A549 treated with dexamethasone at 1 μM for 4 hours (cell line): ENCODE results near the gene LILRB2. TPM values are rescaled to one million over a fixed set of nuclear protein-coding genes. Genes with fewer than 3 reads are reported as not detected.

Source experiments
- total RNA-seq: library from RNA; stranded (reverse); fragments of 200-300 nt; extraction: Qiagen RNA extraction; gene quantifications from 5 replicates; pipeline ENCODE4 v1.2.3, GENCODE V29; 2022

Gene LILRB2
- total RNA-seq: 0.06 to 0.15 TPM (median 0.08 TPM) in 5 replicates

DNA sequence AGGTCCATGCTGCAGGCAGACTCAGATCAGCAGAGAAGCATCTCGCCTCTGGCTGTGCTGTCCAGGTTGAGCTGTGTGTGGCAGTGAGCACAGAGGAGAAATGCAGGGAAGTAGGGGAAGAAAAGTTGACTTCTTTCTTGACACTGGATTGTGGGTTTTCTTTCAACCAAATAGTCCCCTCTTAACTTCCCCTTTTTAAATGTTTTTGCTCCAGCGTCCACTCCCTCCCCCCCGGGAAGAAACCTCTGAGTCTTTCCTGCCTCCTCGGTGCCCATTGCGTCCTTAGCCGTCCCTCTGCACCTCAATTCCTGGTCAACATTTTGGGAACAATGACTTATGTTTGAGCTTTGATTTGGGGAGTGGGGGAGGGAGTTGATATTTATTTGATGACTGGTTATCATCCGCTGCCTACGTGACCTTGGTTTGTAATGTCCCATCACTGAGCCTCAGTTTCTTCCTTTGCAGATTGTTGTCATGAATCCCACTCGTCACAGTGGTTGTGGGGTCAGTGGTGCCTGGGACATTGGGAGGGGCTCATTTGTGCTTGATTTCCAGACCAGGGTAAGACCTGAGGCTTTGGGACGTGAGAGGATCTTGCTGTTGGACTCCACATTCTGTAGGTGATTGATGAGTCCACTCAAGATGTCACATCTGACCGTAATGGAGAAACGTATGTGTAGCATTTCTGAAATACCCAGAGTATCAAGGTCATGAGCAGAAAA, at the start of gene LILRB2:
Gene LILRB2, minus strand, starts transcription at position 104 of the 722 bp plus-strand sequence. CDS start 614 bp downstream, outside the sequence.

GRCh38 chr19:54312436-54313377, 31.8 kb upstream of the LILRB2 start, which contains the start of gene LILRA5:
LILRA5 (minus strand) TSS chr19:54313166; CDS start chr19:54313019, 147 bp downstream.

GRCh38 chr19:54257116-54257480, 23.8 kb downstream of the LILRB2 start, which contains the start of gene LILRB5:
LILRB5 (minus strand) TSS chr19:54257273; CDS start chr19:54257193, 80 bp downstream.

DNA sequence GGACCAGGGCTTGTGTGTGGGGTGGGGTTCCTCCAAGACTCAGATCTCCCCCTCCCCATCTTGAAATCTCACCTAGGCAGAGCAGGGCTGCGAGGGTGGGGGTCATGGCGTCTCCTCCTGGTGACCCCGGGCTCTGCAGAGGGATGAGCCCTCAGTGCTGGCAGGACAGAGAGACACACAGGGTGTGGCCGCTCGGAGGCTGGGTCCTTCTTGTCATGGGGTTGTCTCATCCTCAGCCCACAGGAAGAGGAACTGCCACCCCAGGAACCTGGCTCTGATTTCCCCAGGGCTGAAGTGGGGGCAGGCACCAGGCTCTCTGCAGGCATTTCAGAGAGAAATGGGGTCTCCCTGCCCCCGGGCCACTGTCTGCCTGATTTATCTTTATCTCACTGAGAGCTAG, 38.3 kb downstream of the LILRB2 start, which contains the start of gene LILRA6:
Gene LILRA6, minus strand, starts transcription at position 145 of the 400 bp plus-strand sequence.

Other genes starting within 250 kb of the LILRB2 start
- gene VSTM1, start 217.2 kb downstream of the LILRB2 start, total RNA-seq: 0.23 to 0.79 TPM (median 0.54 TPM) in 5 replicates
- not detected in 5 replicates for gene TARM1, start 199.7 kb downstream of the LILRB2 start, total RNA-seq
- 0.15 to 0.33 TPM (median 0.27 TPM) in 5 replicates for gene OSCAR, start 180.3 kb downstream of the LILRB2 start, total RNA-seq
- gene NDUFA3, start 178.3 kb downstream of the LILRB2 start, total RNA-seq: 219 to 268 TPM (median 245 TPM) in 5 replicates
- gene TFPT, start 165.5 kb downstream of the LILRB2 start, total RNA-seq: 20.8 to 24.6 TPM (median 21.4 TPM) in 5 replicates
- gene PRPF31, start 165.4 kb downstream of the LILRB2 start, total RNA-seq: 108 to 130 TPM (median 123 TPM) in 5 replicates
- gene CNOT3, start 143.3 kb downstream of the LILRB2 start, total RNA-seq: 44.6 to 68.1 TPM (median 61.7 TPM) in 5 replicates
- gene LENG1, start 121.4 kb downstream of the LILRB2 start, total RNA-seq: 7.5 to 8.8 TPM (median 7.8 TPM) in 5 replicates
- 0.52 to 1.0 TPM (median 0.94 TPM) in 5 replicates for gene TMC4, start 108.0 kb downstream of the LILRB2 start, total RNA-seq
- 97.0 to 169 TPM (median 161 TPM) in 5 replicates for gene MBOAT7, start 91.5 kb downstream of the LILRB2 start, total RNA-seq
- gene TSEN34, start 89.8 kb downstream of the LILRB2 start, total RNA-seq: 77.5 to 116 TPM (median 107 TPM) in 5 replicates
- gene RPS9, start 80.3 kb downstream of the LILRB2 start, total RNA-seq: 1,857 to 2,770 TPM (median 1,973 TPM) in 5 replicates
- gene LILRB3, start 58.1 kb downstream of the LILRB2 start, total RNA-seq: 0.07 to 0.39 TPM (median 0.30 TPM) in 5 replicates
- gene LILRA6, start 38.3 kb downstream of the LILRB2 start, total RNA-seq: 0.06 to 0.08 TPM in 2 of 5 replicates, not detected in the others
- 0.02 to 0.08 TPM (median 0.04 TPM) in 4 of 5 replicates, not detected in the other for gene LILRB5, start 23.8 kb downstream of the LILRB2 start, total RNA-seq
- 0.13 TPM in 1 of 5 replicates, not detected in the others for gene LILRA5, start 32.1 kb upstream of the LILRB2 start, total RNA-seq
- 0.09 TPM in 1 of 5 replicates, not detected in the others for gene LILRA4, start 58.1 kb upstream of the LILRB2 start, total RNA-seq
- gene LAIR1, start 83.8 kb upstream of the LILRB2 start, total RNA-seq: 0.04 to 0.21 TPM in 2 of 5 replicates, not detected in the others
- 0.12 to 0.13 TPM in 2 of 5 replicates, not detected in the others for gene TTYH1, start 134.4 kb upstream of the LILRB2 start, total RNA-seq
- 44.6 to 146 TPM (median 120 TPM) in 5 replicates for gene LENG8, start 168.1 kb upstream of the LILRB2 start, total RNA-seq
- gene LENG9, start 182.7 kb upstream of the LILRB2 start, total RNA-seq: 3.9 to 7.7 TPM (median 6.7 TPM) in 5 replicates
- 0.09 TPM in 1 of 5 replicates, not detected in the others for gene CDC42EP5, start 192.2 kb upstream of the LILRB2 start, total RNA-seq
- gene LAIR2, start 221.7 kb upstream of the LILRB2 start, total RNA-seq: not detected in 5 replicates